ENCODE data around the gene TBC1D8.

The TBC1D8 gene

GRCh38 chr2:101115664-101116063 lies 35.5 kb downstream of the TBC1D8 start:
- TF ChIP-seq OSR1 (CRISPR knock-in tag; IDR thresholded peaks at IDR 0.05) (no peak), ARNTL (CRISPR knock-in tag; IDR thresholded peaks at IDR 0.05; ENCODE audit: borderline replicate concordance, low read depth) (no peak), ESRRG (CRISPR knock-in tag; IDR thresholded peaks at IDR 0.05) (no peak), POU6F1 (CRISPR knock-in tag; IDR thresholded peaks at IDR 0.05; ENCODE audit: borderline replicate concordance, low read depth) (no peak), ZFP3 (CRISPR knock-in tag; IDR thresholded peaks at IDR 0.05) (no peak), SNAI2 (CRISPR knock-in tag; IDR thresholded peaks at IDR 0.05) (no peak)
- no peak for ATAC-seq

- TF ChIP-seq POU6F1 (CRISPR knock-in tag; IDR thresholded peaks at IDR 0.05; ENCODE audit: borderline replicate concordance, low read depth): no peak
- no peak for TF ChIP-seq SNAI2 (CRISPR knock-in tag; IDR thresholded peaks at IDR 0.05)
- TF ChIP-seq PATZ1 (CRISPR knock-in tag; IDR thresholded peaks at IDR 0.05; ENCODE audit: borderline replicate concordance): no peak
- TF ChIP-seq PPARA (CRISPR knock-in tag; IDR thresholded peaks at IDR 0.05; ENCODE audit: borderline replicate concordance): no peak
- no peak for TF ChIP-seq ZFP3 (CRISPR knock-in tag; IDR thresholded peaks at IDR 0.05)
- TF ChIP-seq GLIS3 (CRISPR knock-in tag; IDR thresholded peaks at IDR 0.05): no peak
- no peak for TF ChIP-seq TOX (CRISPR knock-in tag; IDR thresholded peaks at IDR 0.05; ENCODE audit: borderline replicate concordance)
- TF ChIP-seq CREB5 (CRISPR knock-in tag; IDR thresholded peaks at IDR 0.05; ENCODE audit: low read depth): no peak
- no peak for TF ChIP-seq ZNF70 (CRISPR knock-in tag; IDR thresholded peaks at IDR 0.05)
- TF ChIP-seq ESRRG (CRISPR knock-in tag; IDR thresholded peaks at IDR 0.05): no peak
- no peak for TF ChIP-seq RARB (CRISPR knock-in tag; IDR thresholded peaks at IDR 0.05)
- ATAC-seq: no peak
Measured at GRCh38 chr2:101114815-101115214, 36.4 kb downstream of the TBC1D8 start.

GRCh38 chr2:101114268-101114783 lies 36.9 kb downstream of the TBC1D8 start:
- peak; percentile 6; the same call in 1 of the 2 replicates for TF ChIP-seq ISL1 (CRISPR knock-in tag; IDR thresholded peaks at IDR 0.05)
- TF ChIP-seq ZC3H10 (CRISPR knock-in tag; IDR thresholded peaks at IDR 0.05): no peak
- TF ChIP-seq GLIS3 (CRISPR knock-in tag; IDR thresholded peaks at IDR 0.05): no peak
- TF ChIP-seq TSHZ2 (CRISPR knock-in tag; IDR thresholded peaks at IDR 0.05): no peak; the same call in 1 of the 2 replicates
- peak; percentile 59; the same call in 1 of the 2 replicates for TF ChIP-seq TCF4 (CRISPR knock-in tag; IDR thresholded peaks at IDR 0.05; ENCODE audit: borderline replicate concordance)
- no peak for TF ChIP-seq ZNF565 (CRISPR knock-in tag; conservative IDR thresholded peaks at IDR 0.05; ENCODE audit: low read depth)
- TF ChIP-seq ARNTL (CRISPR knock-in tag; IDR thresholded peaks at IDR 0.05; ENCODE audit: borderline replicate concordance, low read depth): no peak
- TF ChIP-seq PPARA (CRISPR knock-in tag; IDR thresholded peaks at IDR 0.05; ENCODE audit: borderline replicate concordance): no peak
- no peak for TF ChIP-seq SNAI2 (CRISPR knock-in tag; IDR thresholded peaks at IDR 0.05)
- no peak for TF ChIP-seq ESRRG (CRISPR knock-in tag; IDR thresholded peaks at IDR 0.05)
- no peak for TF ChIP-seq ZNF8 (CRISPR knock-in tag; IDR thresholded peaks at IDR 0.05)
- no peak; the same call in 2 of the 3 replicates for ATAC-seq

Measured in SK-N-SH treated with all-trans-retinoic acid at 6 μM for 48 hours (cell line).